Hematopoietic multipotent progenitor cell treated with erythropoietin and hydrocortisone succinate and interleukin-3 and kit ligand, for 17 days (in vitro differentiated cells): ENCODE results near the gene SESN3.
"Not testable (repeated sequence)": the region's sequence is repeated elsewhere in the genome, so short reads cannot be mapped to it uniquely, and the experiment has no call there.

Experiments used
- DNase-seq: peaks from one replicate; pipeline ENCODE4 v3.0.0-alpha.2; 2015; ENCODE audit warnings: low spot score

SESN3 gene

DNA sequence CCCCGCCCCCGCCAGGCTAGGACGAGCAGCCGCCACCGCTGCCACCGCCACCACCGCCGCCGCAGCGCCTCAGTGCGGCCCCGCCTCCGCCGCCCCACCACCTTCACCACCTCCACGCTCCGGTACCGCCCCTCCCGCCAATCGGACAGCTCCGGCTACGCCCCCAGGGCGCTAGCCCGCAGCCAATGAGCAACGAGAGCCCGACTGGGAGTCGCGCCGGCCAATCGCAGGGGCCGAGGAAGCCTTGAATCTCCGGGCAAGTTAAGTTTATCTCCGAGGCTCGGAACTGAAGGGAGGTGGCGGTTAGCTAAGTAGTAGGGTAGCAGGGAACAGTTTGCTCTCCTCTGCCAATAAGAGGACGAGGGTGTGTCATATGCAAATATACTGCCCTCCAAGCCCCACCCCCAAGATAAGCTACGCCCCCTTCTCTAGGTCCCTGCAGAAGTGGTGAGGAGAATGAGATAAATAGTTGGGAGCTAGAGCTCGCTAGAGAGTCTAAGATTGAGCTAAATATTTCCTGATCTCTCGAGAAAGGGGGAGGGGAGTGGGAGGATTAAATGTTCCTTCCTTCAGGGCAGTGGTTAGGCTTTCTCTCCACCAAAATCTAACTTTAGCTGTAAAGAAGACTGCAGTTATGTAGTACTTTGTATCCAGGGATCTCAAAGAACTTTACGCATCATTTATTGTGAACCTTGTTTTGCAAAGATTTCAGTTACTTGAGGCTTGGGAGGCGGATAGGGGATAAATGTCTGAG lies at the start of gene SESN3:
SESN3 (minus strand) TSS at position 76 of the 754 bp plus-strand sequence. CDS start 342 bp downstream, outside the sequence.
- DNase-seq: peak; percentile 99

GRCh38 chr11:95279921-95280868 lies 49.2 kb upstream of the SESN3 start:
- DNase-seq: no peak

DNA sequence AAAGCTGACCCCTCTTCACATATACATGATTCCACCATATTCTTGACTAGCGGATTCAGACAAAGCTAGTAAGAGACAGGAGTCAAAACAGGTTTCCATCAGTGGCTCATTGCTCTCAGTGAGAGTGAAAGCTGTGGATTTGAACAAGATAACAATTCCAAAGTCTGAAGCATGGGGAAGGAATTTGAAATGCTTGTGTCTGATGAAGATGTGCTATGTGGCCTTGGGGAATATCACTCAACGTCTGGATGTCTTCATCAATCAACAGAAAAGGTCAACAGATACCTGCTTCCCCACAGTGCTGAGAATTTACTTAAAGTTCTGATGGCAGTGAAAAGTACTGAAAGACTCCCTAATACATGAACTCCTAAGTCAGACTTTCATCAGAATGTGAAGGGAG lies 46.9 kb upstream of the SESN3 start:
- DNase-seq: no peak

GRCh38 chr11:95276139-95276538 lies 45.1 kb upstream of the SESN3 start:
- DNase-seq: no peak

GRCh38 chr11:95273618-95274017 lies 42.6 kb upstream of the SESN3 start:
- DNase-seq: not testable (repeated sequence)

DNA sequence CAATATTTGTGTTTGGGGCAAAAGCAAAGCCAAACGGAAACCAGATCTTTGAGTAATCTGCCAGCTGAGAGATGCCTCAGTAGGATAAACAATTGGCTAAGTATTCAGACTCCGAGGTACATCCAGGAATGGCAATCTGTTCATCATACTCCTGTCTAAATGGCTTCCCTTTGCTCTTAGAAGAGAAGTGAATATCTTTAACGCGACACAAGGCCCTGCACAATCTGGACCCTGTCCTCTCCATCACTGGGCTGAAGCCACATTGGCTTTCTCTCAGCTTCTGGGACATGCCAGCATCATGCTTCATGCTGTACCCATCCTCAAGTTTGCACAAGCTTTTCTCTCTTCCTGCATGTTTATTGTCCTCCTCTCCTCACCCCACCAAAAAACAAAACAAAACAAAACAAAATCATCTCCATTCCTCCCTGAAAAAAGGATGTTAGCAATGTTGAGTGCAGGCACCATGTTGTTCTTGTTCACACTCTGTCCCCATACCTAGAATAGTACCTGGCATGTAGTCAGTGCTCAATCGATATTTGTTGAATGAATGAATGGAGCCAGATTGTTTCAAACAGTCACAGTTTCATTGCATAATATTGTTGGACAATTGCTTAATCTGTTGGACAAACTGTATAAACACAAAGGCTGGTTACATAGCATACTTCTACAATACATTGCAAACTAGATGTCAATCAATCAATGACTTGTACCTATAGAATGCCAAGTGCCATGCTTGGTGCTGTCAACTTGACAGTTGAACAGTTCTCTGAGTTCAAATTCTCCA lies 38.2 kb upstream of the SESN3 start:
- DNase-seq: no peak

DNA sequence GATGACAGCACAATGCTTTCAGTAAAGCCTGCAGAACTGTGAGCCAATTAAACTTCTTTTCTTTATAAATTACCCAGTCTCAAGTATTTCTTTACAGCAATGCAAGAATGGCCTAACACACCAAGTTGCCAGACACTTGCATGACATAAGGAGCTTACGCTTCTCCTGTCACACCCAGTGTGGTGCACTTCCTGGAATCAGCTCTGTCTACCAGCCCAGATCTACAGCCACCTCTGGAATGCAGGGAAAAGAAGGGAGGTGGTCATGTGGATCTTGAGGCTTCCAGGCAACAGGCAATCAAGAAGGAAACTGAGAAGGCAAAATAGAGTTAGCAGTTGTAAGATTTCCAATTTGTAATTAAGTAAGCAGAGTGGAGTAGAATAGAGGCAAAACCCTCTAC lies 37.4 kb upstream of the SESN3 start:
- no peak for DNase-seq

DNA sequence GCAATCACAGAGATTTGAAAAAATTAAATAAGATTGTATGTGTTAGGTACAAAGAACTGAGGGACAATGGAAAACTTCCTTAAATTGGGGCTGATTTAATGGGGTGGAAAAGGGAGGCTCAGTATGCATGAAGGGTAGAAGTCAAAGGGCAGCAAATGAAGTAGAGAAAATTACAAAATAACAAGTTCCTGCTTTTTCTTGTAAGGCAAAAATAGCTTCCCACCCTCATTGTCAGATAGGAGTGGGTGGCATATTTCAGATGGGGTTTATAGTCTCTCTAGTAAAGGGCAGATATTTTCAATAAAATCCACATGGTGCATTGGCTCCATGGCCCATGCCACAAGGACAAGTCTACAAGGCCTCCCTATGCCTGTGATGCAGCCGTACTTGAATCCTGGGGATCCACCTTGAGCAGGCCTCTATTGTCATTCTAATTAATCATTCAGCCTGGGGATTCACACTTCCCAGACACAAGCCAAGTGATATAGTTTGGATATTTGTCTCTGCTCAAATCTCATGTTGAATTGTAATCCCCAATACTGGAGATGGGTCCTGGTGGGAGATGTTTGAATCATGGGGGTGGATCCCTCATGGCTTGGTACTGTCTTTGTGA lies 36.7 kb upstream of the SESN3 start:
- DNase-seq: no peak

GRCh38 chr11:95266751-95267374 lies 35.9 kb upstream of the SESN3 start:
- no peak for DNase-seq

DNA sequence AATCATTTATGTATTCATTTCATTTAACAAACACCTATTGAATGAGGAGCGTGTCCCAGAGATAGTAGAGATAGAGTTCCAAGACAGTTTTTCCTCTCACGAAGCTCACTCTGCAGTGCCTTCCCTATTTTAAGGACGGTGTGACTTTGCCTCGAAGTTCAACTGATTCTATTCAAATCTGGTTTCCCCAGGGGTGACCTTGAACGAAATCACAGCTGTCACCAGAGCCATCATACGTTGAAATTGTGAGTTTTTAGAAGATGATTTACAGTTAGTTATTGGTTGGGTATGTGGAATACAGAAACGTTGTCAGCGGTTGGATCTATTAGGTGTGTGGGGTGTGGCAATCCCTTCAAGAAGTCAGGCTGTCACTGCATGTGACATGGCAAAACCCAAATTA lies 33.9 kb upstream of the SESN3 start:
- DNase-seq: no peak

DNA sequence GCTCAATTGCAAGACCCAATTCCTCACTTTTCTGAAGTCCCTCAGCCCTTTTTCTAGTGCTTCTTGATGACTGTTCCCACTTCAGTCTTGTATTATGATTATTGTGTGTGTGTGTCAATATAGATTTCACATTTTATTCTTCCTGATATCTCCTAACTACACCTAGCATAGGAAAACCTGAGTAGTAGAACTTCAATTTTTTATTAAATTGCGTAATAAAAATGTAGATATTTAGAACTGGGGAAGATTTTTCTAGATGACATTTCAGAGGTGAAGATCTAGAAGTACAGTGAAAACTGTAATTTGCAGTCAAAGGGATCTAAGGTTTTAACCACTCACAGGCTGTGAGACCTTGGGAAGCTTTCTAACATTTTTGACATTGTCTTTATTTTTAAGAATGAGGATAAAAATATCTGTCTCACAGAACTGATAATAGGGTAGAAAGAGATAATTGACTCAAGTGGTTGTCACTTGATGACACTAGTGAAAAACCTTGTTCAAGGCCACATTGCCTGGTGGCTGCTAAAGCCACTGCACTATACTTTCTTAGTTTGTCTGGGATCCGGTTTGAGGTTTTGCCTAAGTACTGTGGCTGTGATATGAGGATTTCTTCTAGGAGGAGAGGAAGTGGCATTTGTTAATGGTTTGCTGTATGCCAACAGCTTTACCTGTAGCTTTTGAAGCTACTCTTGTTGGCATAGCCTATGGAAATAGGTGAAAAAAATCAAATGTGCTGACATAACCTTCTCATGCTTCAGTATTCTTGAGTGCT lies 32.2 kb upstream of the SESN3 start:
- no peak for DNase-seq

DNA sequence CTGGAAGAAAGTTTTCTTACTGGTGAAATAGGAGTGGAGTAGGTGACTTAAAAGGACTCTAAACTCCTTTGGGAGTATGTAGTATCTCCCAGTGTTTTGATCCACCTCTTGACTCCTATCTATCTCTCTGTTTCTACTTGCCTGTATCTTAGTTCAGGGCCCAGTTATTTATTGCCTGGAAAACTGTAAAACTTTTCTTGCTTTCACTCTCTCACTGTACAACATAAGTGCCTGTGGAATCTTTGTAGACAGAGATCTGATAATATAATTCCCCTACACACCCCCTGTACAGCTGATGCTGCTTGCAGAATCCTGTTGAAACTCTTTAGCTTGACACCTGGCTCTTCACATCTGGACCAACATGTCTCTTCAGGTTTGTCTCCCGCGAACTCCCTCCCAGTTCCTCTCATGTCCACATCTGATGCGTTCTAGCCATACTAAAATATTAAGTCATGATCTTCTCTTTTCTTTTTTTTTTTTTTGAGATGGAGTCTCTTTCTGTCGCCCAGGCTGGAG lies 26.5 kb upstream of the SESN3 start:
- no peak for DNase-seq

DNA sequence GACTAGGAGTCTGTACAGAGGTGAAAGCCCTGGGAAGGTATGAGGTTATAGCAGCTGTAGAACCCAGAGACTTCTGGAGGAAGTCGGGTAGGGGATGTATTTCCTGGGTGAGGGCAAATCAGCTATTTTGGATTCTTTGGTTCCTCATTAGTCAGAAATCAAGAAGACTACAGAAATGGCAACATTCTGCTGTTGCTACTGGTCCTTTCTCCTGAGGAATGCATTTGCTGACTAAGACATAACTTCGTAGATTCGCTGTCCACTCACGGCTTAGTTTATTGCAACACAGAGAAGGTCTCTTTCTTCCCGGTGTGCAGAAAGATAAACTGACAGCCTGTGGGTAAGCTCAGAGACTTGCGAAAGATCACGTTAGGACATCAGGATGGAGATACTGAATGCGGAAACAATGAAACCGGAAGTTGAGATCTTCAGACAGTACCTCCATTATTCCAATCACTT lies 25.3 kb upstream of the SESN3 start:
- no peak for DNase-seq

DNA sequence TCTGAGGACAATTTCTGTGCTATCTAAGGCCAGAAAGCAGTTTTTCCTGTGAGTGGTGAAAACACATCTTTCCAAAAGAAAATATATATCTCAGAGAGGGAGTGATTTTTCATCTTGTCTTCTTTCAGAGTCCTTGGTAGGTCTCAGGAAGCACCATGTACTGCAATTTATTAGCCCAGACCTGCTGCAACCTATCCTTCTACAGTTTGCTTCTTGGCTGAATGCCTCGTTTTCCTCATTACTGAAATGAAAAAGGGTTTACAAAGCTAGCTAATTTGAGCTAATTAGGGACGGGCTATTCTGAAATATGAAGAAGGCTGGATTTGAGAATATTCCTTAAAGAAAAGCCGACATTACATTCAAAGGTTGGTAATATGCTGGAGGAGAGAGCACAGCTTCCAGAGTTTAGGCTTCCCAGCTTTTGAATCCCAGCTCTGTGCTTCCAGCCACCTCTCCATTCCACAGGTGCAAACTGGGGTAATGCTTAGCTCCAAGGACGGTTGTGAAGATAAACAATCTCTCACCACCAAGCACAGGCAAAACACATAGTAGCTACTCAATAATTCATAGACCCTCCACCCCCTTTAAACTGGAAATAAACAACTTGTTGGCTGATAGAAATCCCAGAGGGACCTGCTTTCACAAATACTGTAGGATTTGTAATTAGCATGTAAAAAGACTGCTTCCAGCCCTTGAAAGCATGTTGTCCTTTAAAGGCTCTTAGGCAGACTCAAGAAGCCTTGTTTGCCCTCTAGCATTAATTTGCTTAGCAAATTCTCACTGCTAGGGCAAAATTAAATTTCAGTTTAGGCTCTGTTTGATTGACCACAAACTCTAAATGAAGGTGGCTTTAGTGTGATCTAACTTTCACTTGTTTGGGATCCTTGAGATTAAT lies 24.5 kb upstream of the SESN3 start:
- DNase-seq: no peak

GRCh38 chr11:95254716-95255115 lies 23.7 kb upstream of the SESN3 start:
- DNase-seq: no peak

DNA sequence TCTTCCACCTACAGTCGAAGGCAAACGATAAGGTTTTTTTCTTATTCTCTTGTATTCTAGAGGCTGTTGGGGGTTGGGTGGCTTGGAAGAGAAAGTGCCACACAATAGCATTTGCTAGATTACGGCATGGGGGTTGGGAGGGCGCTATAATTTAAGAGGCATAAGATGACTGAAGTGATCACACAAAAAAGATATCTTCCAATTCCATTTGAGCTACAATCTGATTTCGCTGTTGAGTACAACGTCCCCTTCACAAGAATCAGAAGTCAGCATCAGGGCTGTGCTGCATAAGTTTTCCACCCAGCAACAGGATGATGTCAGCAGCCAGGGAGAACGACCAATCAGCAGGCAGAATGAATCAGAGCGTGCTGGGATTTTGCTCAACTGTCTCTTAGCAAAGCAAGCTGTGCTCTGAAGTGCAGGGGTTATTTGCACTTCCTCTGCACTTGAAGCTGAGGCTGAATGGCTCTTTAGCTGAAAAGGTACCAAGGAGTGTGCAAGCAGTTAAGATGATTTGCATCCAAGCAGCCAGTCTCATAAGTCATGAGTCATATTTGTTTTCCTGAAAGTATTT lies 23.2 kb upstream of the SESN3 start:
- peak; percentile 52 for DNase-seq

GRCh38 chr11:95253141-95253540 lies 22.1 kb upstream of the SESN3 start:
- no peak for DNase-seq

GRCh38 chr11:95252586-95252985 lies 21.6 kb upstream of the SESN3 start:
- DNase-seq: no peak

DNA sequence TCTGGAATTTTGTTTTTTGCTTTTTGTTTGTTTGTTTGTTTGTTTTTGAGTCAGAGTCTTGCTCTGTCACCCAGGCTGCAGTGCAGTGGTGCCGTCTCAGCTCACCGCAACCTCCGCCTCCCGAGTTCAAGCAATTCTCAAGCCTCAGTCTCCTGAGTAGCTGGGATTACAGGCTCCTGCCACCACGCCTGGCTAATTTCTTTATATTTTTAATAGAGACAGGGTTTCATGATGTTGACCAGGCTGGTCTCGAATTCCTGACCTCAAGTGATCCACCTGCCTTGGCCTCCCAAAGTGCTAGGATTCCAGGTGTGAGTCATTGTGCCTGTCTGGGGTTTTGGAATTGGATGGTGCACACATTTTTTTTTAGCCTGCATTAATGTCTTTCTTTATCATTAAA lies 20.9 kb upstream of the SESN3 start:
- DNase-seq: not testable (repeated sequence)
